Amniotic epithelial cell (primary cell): ENCODE results near the gene PAX2.

ENCODE experiments used
- DNase-seq: peaks from one replicate; pipeline ENCODE4 v3.0.0-alpha.2; 2010; ENCODE audit warnings: low read depth

Gene PAX2

DNA sequence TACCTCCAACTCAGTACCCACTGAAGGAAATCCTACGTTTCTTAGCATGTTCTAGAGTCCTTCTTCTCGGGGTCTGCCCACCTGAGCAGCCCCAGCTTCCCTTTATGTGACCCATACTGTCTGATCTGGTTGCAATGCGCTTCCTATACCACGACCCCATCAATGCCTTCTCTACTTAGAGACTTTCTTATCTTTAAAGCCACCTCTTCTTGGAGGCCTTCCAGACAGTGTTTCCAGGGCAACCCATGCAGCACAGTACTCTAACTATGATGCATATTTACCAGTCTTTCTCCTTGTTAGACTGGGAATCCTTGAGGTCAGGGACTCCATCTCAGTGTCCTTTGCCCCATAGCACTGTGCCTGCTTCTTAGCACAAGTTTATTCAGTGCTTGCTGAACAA lies 112.9 kb downstream of the PAX2 start:
- no peak for DNase-seq

DNA sequence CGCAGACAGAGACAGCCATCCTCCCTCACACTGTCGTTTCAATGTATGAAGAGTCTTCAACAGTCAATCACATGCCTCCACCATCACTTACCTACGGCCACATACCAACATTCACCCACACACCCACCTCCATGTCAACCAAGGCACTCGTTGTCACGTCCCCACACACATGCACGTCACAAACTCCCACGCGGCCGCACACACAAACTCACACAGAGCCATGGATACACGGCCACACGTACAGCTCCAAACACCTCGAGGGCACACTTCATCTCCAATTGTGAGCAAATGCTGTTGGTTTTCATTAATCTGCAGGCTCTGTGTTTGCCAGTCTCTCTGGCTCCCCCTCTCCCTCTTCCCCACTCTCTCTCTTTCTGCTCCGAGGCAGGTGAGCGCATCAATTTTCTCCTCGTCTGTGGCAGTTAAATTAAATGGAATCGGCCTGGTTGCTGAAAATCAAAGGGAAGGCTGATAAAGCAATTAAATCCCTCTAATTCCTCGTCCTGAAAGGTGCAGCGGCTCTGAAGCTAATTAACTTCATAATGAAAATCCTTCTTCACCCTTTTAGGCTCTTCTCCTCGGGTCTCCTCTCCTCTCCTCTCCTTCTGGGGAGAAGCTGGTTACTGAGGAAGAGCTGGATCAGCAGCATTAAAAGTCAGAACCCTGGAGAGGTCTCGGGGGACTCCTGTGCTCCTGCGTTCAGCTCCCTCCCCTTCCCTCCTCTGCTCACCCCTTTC lies 113.5 kb downstream of the PAX2 start:
- DNase-seq: no peak

DNA sequence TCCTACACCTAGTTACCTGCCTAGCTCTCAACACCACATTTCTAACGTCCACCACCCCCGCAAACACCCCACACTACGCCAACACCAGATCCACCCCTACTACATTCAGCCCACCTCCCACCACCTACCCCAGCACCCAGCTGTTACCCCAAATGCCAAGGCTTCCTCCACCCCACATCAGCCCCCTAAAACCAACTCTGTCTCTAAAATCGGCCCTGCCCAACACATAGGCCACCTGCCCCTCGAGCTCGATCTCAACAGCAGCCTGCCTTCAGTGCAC lies 114.0 kb downstream of the PAX2 start:
- no peak for DNase-seq

- no peak for DNase-seq
Observed at GRCh38 chr10:100863433-100863832, 118.1 kb downstream of the PAX2 start.

DNA sequence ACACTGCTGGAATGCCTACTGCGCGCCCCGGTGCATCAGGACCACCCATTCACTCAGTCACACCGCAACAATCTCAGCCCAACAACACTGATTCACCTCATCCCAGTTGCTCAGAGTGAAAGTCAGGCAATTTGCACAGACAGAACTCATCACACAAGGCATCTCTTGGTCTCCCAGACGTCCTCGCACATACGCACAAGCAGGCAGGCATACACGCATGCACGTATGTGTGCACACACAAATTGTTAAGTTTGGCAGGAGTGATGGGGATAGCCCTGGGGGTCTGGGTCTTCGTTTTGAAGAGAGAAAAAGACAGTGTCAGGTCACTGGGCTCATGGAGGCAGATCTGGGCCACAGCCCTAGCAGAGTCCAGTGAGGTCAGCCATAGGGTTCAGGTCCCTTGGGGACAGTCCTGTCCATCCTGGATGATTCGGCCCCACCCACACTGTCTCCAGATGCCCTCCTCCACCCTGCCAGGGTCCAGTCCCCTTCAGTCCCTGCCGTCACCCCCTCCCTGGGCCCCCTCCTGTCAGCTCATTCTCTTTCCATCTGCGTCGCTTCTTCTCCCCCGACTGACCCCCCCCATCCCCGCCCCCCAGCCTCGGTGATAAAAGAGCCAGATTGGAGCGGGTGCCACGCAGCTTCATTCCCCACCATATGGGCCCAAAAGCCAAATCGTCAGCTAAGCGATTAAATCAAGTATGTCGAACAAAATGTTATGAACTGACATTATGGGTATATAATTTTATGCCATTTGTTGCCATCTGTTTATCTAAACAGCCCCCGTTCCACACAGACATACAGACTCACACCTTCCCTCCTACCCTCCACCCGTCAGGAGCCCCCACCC lies 118.9 kb downstream of the PAX2 start:
- no peak for DNase-seq

GRCh38 chr10:100864978-100865377 lies 119.6 kb downstream of the PAX2 start:
- no peak for DNase-seq

DNA sequence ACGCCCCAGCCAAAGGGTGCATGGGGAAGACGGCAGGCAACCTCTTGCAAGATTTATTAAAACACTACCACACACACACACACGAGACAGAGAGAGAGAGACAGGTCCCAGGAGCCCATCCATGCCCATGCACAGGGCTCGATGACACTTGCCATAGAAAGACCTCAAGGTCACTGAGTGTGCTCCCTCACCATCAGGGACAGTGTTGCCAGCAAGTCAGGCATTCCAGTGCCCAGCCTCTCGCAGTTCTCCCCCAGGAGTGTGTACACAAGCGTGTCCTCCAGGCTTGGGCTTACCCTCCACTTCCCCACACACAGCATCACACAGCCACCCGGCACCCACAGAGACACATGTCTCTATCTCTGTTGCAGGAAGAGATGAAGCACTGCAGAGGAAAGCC lies 120.6 kb downstream of the PAX2 start:
- no peak for DNase-seq

DNA sequence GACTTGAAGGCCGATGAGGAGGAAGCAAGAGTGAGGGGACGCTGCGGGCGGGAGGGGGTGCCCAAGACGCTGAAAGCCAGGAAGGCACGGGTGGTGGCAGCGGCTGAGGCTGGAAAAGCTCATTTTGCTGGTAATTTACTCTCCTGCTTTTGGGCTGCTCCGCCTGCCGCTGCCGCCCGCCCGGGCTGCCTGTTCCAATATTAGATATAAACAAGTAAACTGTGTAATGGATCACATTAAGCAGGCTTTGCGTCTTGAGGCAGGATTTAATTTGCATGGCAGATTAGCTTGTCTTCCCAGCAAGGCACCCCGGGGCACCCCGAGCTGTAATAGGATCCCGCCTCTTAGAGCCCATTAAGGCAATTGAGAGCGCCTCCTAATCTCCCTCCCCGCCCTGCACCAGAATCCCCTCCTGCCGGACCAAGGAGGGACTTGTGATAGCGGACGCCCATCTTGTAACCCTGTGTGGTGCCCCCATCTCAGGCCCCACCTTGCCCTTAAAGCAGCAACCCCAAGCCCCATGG lies 121.3 kb downstream of the PAX2 start:
- no peak for DNase-seq

- no peak for DNase-seq
Observed at GRCh38 chr10:100867261-100867963, 122.0 kb downstream of the PAX2 start.

- DNase-seq: no peak
Observed at GRCh38 chr10:100868382-100868781, 123.0 kb downstream of the PAX2 start.

DNA sequence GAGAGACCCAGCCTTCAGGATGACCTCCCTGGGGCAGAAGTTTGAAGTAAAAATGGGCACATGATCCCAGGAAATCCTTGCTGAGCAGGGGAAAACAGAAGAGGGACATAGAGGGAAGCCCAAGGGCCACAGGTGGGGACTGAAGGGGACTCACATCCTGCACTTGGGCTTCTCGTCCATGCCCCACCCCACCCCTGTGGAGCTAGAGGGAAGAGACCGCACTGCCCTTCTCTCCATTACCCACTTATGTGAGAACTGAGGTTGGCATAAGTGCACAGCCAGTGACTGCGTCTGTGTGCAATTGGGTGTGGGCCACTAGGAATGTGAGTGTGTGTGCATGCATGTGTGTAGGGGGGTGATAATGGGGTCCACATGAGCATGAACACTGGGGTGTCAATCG lies 124.0 kb downstream of the PAX2 start:
- no peak for DNase-seq

GRCh38 chr10:100872034-100872791 lies 126.8 kb downstream of the PAX2 start:
- DNase-seq: no peak

GRCh38 chr10:100873146-100873826 lies 127.9 kb downstream of the PAX2 start:
- no peak for DNase-seq

DNA sequence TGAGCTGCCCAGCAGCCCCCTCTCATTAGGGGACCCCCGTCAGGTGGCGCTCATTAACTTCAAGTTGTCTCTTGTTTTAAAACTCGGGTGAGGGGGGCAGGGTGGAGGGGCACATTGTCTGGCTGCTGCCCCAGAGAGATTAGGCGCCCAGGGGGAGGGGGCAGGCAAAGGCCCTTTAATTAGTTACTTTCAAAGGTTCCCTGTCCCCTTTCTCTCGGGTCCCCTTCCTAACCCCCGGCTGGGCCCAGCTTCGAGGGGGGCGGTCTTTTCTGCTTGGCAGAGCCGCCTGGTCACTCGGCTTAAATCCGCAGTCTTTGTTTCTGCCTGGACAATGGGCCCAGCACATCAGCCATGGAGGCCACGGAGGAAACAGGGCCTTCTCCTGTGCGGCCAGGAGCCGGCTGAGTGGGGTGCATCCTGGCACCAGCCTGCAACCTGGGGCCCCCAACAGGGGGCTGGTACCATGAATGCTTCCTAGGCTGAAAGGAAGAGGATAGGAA lies 128.5 kb downstream of the PAX2 start:
- no peak for DNase-seq

DNA sequence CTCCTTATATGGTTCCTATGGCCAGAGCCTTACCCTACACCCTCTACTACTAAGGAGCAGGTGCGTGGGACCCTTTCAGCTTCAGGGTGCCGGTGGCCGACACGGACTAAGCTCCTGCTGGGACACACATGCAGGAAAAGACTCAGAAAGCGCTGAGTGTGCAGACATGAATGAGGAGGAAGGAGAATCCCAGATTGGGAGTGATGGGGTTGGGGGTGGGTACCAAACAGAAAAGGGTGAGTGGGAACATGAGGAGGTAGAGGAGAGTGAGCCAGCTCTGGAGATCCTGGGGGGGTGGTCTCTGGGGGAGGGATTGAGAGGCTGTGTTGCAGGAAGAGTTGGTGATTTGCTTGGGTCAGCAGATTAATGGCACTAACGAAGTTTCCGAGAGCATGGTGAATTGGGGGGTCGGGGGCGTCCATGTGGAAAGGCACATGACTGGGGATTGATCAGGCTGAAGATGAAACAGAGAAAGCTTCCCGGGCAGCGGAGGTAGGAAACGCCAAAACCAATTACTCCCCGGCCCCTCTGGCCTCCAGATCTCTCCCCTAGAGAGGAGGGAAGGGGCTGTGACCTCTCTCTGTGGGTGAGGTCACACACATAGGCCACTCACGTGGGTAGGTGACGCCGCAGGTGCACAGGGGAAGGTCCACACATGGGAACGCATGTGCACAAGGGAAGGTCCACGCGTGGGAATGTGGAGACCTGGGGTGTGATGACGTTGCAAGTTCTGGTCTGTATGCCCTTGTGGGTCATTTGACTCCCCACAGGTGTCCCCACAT lies 129.5 kb downstream of the PAX2 start:
- no peak for DNase-seq

DNA sequence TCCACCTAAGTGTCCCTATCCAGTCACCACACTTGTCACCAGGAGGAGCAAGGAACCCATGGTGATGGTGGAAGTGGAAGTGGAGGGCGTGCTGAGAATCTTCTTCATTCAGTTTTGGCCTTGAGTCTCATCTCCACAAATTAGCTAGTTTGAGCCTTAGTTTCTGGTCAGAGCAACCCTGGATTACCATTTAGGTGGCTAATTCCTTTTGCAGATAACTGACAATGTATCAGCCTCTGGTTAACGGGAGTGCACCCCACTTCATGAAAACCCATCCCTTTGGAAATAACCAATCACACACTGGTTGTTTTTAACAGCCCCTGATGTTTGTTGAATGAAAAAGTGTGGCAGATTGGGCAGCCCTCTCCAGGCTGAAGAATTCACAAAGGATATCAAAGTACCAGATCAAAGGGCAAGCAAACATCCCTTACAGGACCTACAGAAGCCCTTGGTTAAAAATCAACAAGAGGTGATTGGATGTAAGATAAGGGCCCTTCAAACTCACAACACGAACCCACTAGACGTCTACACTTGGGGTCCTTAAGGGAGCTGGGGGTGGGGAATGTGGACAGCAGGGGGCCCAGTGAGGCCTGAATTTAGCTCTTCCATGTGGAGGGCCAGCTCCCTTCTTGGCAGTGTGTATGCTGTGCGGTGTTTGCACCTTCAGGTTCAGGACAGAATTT lies 130.2 kb downstream of the PAX2 start:
- DNase-seq: no peak

GRCh38 chr10:100876585-100877460 lies 131.4 kb downstream of the PAX2 start:
- no peak for DNase-seq

- DNase-seq: no peak
Observed at GRCh38 chr10:100877461-100877850, 132.1 kb downstream of the PAX2 start.
